ENCODE data around the gene HOXD1.

Gene HOXD1

GRCh38 chr2:176188774-176189680 is 559 bp downstream of the HOXD1 start:
- Histone ChIP-seq H3K4me1 (peaks cover 4 to 32% (median 22%) of the 10 kb centered on the region in 4 donors), H3K36me3 (no peaks in the 10 kb centered on the region), H3K27ac (no peak overlapping the region), H3K9me3 (no peaks in the 10 kb centered on the region), H3K4me3 (peak overlapping the region; percentile 50 to 66), H3K27me3 (peaks cover 0 to 61% of the 10 kb centered on the region in 2 donors)
- no peak for DNase-seq
- intact Hi-C loops (cut with DNase I; ENCODE audit: low total_unique reads), result no loop called here
- no peak for TF ChIP-seq CTCF (IDR thresholded peaks at IDR 0.05)

GRCh38 chr2:176189681-176190641 is 1.5 kb downstream of the HOXD1 start:
- Histone ChIP-seq H3K27ac (no peak overlapping the region), H3K27me3 (peaks cover 0 to 63% of the 10 kb centered on the region in 2 donors), H3K4me1 (peaks cover 4 to 32% (median 22%) of the 10 kb centered on the region in 4 donors), H3K4me3 (peak overlapping the region; percentile 50 to 66), H3K36me3 (no peaks in the 10 kb centered on the region), H3K9me3 (no peaks in the 10 kb centered on the region)
- DNase-seq, result no peak
- intact Hi-C loops (cut with DNase I; ENCODE audit: low total_unique reads), result no loop called here
- TF ChIP-seq CTCF (IDR thresholded peaks at IDR 0.05), result no peak

- no peak overlapping the region for H3K27ac ChIP-seq
- TF ChIP-seq CTCF (IDR thresholded peaks at IDR 0.05), result no peak
- no peaks in the 10 kb centered on the region for H3K9me3 ChIP-seq
- H3K27me3 ChIP-seq, result peaks cover 0 to 65% of the 10 kb centered on the region in 2 donors
- intact Hi-C loops (cut with DNase I; ENCODE audit: low total_unique reads), result no loop called here
- DNase-seq, result no peak
- H3K4me1 ChIP-seq, result peaks cover 4 to 30% (median 22%) of the 10 kb centered on the region in 4 donors
- H3K36me3 ChIP-seq, result no peaks in the 10 kb centered on the region
- H3K4me3 ChIP-seq, result no peak overlapping the region
Observed at GRCh38 chr2:176192351-176192750, 3.9 kb downstream of the HOXD1 start.

GRCh38 chr2:176193048-176193447 is 4.6 kb downstream of the HOXD1 start:
- H3K36me3 ChIP-seq, result no peaks in the 10 kb centered on the region
- H3K4me1 ChIP-seq, result peaks cover 4 to 23% (median 19%) of the 10 kb centered on the region in 4 donors
- no peak overlapping the region for H3K27ac ChIP-seq
- peaks cover 0 to 68% of the 10 kb centered on the region in 2 donors for H3K27me3 ChIP-seq
- TF ChIP-seq CTCF (IDR thresholded peaks at IDR 0.05), result no peak
- no peaks in the 10 kb centered on the region for H3K9me3 ChIP-seq
- DNase-seq, result no peak
- H3K4me3 ChIP-seq, result no peak overlapping the region
- intact Hi-C loops (cut with DNase I; ENCODE audit: low total_unique reads), result no loop called here

GRCh38 chr2:176199902-176200301 is 11.4 kb downstream of the HOXD1 start:
- Histone ChIP-seq H3K36me3 (no peaks in the 10 kb centered on the region), H3K9me3 (peaks cover 0 to 5% (median 0%) of the 10 kb centered on the region in 3 donors), H3K27me3 (peaks cover 0 to 31% of the 10 kb centered on the region in 2 donors), H3K4me1 (no peaks in the 10 kb centered on the region), H3K27ac (no peak overlapping the region), H3K4me3 (no peak overlapping the region)
- DNase-seq, result no peak
- TF ChIP-seq CTCF (IDR thresholded peaks at IDR 0.05), result no peak
- intact Hi-C loops (cut with DNase I; ENCODE audit: low total_unique reads), result no loop called here
